Measurements from ENCODE around the gene MIAT.

The MIAT gene

DNA sequence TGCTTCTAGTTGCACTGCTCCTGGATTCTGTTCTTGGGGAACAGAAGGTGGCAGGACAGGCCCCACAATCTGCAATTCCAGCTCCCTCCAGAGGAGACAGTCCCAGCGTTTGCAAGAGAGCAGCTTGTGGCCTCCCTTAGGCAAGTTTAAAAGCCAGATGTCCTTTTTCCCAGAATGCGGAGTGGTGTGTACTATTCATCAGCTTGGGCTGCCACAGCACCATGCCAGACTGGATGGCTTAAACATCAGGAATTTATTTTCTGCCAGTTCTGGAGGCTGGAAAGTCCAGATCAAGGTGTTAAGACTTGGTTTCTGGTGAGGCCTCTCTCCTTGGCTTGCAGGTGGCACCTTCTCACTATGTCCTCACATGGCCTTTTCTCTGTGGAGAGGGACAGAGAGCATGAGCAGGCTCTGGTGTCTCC, 11.7 kb downstream of the MIAT start:
- DNase-seq (ENCODE audit: low read depth) = peak; percentile 55

DNA sequence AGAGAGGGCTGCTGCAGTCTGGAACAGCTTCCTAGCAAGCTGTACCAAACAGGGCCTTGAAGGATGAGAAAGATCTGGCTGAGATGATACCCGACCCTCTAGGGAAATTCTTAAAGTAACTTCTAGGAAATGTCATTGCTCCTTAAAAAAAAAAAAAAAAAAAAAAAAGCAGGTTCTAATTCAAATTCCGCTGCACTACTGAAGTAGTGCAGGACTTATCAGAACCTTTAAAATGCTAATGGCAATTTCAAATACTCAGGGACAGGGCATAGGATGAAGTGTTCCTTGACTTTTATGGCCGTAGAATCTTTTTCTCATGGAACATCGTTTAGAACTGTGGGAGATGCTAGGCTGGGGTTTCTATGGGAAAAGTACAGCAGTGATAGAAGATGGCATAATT, 13.1 kb downstream of the MIAT start:
- no peak for DNase-seq (ENCODE audit: low read depth)

DNA sequence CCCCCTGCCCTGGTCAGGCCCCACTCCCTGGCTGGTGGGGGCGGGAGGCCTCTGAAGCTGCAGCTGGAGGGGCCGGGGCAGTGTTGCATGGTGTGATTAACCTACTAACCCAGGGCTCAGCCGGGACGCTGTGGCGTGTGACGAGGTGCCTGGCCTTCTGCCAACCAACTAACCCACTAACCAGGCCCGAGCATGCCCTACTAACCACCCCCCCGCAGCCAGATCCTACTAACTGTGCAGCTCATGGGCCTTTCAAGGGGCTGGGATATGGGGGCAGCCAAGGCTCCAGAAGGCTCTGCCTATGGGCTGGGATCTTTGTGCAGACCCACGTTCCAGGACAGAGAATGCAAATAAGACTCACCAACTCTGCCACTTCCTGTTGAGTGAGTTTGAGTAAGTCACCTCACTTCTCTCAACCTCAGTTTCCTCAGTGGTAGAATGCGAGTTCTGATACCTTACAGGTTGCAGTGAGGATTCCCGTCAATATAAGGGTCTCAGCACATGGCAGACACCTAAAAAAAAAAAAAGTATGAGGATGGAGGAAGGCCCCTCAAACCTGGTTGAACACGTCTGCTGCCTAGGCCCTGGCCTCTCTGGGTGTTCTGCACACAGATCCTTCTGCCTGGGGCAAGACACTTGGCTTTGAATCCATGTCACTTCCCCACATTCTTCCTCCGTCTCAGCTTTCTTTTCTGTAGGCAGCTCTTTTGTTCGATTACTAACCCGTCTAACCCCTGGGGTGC, 14.1 kb downstream of the MIAT start:
- DNase-seq (ENCODE audit: low read depth) = no peak

DNA sequence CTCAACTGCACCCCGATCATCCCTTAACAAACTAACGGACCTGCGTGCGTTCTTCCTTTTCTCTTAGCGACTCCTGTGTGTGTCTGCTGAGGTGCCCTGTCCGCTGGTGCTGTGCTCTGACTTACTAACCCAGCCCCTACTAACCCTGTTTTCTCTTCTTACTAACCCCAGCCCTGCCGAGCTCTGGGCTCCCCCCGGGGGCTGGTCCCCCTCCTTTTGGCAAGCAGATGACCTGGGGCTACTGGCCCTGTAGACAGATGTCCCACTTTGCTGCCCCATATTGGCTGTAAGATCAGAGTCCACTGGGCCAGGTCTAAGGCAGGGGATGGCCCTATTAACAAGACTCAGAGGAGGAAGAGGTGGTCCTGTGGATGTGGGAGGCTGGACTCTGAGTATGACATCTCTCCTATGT, 14.7 kb downstream of the MIAT start:
- DNase-seq (ENCODE audit: low read depth) = no peak

DNA sequence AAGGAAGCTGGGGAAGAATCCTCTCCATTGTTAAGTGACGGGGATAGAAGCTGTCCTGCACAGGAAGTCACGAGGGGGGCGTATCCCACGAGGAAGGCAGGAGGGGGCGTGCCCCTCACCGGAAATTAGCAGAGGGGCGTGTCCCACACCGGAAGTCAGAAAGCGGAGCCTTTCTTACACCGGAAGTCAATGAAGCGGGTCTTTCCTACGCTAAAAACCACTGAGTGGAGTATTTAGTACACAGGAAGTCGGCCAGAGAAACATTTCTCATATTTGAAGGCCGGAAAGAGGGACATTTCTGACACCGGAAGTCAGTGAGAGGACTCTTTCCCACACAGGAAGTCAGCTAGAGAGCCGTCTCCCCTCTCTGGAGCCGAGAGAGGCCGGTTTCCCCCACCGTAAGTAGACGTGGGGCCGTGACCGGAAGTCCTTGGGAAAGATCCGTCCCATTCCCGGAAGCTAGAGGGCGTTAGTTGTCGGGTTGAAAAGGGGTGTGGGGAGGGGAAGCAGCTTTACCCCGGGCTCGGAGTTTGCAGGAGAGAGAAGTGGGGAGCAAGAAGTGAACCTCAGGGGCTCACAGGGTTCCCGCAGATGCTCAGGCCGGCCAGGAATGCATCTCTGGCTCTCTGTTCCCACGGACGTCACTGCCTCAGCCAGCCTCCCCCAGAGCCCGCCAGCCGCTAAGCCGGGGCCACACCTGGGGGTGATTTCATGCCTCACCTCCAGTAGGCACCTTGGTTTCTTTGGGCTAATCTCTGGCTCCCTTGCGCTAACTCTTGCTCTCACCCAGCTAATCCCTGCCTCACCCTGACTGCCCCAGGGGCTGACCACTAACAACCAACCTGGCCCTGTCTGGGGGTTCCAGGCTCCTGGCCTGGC, 15.4 kb downstream of the MIAT start:
- DNase-seq (ENCODE audit: low read depth) = peak; percentile 97

DNA sequence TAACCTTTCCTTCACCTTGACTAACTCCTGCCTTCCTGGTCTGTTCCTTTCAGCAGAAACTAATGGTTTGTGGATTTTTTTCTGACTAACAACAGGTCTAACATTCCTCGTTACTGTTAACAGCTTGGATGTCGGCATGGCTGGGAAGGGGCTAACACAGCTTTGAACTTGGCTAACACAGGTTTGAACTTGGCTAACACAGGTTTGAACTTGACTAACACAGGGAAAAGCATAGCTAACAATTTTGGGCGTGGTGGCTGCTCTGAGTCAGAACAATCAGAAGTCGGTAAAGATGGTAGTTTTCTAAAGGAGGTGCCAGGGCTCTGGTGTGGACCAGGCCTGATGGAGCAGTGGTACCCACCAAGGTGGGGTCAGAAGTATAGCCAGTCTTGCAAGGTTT, 16.1 kb downstream of the MIAT start:
- no peak for DNase-seq (ENCODE audit: low read depth)

DNA sequence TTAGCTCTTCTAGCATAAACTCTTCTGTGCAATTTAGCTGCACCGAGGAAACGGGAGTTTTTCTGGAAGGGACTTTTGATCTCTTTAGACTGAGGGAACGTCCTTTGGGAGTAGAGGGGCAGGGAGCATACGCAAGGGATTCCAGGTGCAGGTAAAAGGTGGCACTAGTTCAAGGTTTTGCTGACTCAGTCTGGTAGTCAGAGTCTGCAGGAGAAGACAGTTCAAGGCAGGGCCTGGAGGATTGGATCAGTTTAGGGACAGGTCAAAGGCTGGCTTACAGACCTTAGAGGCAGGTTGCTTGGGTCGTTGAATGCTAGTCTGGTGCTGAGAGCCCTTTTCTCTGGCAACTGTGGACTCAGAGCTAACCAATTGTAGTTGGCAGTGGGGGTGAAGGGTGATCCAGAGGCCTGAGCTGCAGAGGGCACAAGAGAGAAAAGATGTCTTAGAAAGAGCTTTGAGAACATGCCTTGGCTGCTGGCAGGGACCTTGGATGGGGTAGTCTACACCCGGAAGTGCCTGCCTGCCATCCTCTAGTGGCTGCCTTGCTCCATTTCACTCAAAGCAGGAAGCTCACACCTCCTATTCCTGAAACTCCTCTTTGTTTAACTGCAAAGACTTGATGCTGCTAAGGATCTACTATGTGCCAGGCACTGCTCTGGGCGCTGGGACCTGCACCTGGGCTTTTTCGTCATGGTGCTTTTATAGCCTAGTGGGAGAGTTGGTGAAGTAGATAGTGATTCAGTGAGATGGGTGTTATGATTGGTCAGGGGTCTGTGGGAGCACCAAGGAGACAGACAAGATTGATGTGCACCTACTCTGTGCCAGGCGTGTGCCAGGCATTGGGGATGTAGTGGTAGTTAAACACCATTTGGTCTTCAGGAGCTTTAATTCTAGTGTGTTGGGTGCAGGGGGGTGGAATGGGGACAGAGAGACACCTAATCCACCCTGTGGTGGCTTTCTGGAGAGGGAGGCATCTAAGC, 17.1 kb downstream of the MIAT start:
- DNase-seq (ENCODE audit: low read depth) = no peak

DNA sequence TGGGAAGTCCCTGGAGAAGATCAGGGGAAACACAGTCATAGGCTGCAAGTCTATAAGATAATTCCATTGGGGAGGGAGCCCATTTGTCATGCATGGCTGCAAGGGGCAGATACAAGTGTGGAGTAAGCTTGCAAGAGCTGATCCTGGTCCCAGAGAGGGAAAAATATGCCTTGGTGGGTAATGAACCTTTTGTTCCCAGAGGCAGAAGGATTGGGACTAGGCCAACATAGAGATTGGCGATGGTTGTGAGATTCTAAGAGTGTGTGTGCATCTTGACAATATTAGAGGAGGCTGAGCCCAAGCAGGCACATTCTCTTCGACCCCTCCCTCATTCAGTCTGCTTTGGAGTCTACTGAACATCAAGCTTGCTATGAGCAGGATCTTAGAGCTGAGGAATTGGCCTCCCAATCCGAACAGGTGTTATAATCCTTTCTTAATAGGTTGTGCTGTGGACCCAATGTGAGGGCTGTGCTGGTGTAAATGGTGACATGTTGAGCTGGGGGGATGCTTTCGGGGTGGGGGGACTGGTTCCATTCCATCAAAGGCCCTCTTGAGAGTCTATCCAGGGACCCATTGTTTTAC, 18.4 kb downstream of the MIAT start:
- no peak for DNase-seq (ENCODE audit: low read depth)

DNA sequence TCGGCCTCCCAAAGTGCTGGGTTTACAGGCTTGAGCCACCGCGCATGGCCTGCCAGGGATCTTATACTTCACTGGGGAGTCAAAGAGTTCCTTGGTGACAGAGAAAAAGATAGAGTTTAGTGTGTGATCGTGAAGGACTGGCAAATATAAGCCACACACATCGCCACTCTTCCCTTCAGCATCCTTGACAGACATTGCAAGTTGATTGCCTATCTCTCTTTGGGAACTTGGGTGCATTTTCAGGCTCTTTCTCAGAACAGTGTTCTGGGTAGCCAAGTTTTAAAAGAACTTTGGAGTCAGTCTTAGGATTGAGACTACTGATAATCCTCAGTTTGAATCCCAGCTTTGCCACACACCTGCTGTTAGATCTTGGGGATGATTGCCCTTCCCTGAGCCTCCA, 19.8 kb downstream of the MIAT start:
- DNase-seq (ENCODE audit: low read depth) = no peak

DNA sequence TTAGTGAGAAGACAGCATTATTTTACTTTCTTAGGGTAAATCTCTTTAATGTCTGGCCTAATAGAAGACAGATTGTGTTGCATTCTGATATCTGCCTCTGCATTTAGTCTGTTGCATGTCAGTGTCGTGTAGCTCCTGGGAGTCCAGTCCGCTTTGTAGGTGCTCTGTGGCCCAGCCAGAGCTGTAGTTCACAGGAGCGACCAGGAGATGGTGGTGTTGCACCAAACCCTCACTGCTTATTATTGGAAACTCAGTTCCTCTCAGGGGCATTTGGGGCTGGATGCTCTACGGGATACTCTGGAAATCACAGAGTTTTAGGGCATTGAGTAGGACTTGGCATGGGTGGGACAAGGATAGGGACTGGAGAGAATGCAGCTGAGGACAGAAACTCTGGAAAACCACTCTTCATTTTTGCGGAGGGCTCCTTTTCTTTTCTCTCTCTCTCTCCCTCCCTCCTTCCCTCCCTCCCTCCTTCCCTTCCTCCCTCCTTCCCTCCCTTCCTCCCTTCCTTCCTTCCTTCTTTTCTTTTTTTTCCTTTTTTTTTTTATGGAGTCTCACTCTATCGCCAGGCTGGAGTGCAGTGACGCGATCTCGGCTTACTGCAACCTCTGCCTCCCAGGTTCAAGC, 21.7 kb downstream of the MIAT start:
- peak; percentile 36 for DNase-seq (ENCODE audit: low read depth)

DNA sequence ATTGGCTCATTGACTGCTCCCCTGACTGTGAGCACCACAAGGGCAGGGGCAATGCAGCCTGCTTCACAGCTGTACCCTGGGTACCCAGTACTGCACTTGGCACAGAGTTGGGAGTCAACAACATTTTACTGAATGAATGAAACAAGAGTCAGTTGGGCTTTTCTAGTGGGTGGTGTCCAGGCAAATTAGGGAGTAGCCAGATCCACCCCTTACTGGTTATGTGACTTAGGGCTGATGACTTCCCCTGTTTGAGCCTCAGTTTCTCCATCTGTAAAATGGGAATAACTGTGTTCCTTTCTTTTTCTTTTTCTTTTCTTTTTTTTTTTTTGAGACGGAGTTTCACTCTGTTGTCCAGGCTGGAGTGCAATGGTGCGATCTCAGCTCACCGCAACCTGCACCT, 23.1 kb downstream of the MIAT start:
- DNase-seq (ENCODE audit: low read depth) = no peak

DNA sequence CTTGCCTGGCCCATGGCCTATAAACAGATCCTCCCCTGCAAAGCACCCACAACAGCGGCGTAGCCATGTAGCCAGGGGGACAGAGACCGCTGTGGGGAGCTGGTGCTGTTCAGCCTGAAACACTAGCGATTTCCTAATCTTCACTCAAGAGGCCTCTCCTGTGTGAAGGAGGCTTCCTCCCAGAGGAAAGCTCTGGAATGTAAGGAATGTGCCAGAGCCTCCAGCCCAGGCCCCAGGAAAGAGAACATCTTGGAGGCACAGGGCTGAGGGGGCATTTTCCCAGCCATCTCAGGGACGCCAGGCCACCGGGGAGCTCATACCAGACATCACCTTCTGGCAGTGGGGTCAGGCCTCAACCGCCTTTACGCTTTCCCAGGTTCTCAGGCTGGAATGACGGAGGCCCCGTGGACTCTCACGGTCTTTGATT, 24.0 kb downstream of the MIAT start:
- DNase-seq (ENCODE audit: low read depth) = no peak

DNA sequence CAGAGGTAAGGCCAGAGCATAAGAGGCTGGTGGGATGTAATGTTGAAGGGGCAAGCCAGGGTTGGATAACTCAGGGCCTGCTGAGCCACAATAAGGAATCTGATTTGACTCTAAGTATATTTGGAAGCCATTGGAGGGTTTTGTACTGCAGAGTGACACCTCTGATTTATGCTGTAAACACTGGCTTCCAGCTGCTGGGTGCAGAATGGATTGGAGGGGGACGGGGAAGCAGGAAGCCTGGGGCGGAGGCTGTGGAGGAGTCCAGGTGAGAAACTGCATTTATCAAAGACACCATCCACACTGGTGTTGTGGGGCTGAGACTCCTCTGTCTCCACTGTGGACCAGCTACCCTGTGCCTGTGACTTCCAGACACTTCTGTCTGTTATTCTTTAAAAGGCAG, 26.8 kb downstream of the MIAT start:
- DNase-seq (ENCODE audit: low read depth) = no peak

DNA sequence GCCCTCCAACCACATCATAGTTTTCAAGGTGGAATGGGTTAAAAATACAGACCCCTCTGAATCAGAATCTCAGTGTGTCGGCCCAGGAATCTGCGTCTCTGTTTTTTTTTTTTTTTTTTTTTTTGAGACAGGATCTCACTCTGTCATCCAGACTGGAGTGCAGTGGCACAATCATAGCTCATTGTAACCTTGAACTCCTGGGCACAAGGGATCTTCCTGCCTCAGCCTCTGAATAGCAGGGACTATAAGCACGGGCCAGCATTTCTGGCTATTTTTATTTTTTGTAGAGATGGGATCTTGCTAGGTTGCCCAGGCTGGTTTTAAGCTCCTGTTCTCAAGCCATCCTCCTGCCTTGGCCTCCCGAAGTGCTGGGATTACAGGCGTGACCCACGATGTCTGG, 28.2 kb downstream of the MIAT start:
- DNase-seq (ENCODE audit: low read depth) = no peak

DNA sequence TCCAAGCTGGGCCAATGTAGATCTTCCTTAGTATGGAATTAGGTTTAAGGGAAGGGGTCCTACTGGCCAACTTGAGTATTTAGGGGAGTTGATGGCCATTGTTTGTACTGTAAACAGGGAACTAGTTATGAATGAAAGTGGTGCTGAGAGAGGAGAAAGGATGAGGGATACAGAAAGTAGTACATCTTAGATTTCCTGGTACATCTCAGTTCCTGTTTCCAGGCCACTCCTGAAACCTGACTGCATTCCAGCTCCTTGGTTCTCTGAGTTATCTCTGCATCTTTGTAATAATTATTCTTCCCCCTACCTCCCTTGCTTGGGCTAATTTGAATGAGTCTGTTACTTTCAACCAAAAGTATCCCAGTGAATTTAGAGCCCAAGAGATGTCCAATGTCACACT, 30.1 kb downstream of the MIAT start:
- no peak for DNase-seq (ENCODE audit: low read depth)

DNA sequence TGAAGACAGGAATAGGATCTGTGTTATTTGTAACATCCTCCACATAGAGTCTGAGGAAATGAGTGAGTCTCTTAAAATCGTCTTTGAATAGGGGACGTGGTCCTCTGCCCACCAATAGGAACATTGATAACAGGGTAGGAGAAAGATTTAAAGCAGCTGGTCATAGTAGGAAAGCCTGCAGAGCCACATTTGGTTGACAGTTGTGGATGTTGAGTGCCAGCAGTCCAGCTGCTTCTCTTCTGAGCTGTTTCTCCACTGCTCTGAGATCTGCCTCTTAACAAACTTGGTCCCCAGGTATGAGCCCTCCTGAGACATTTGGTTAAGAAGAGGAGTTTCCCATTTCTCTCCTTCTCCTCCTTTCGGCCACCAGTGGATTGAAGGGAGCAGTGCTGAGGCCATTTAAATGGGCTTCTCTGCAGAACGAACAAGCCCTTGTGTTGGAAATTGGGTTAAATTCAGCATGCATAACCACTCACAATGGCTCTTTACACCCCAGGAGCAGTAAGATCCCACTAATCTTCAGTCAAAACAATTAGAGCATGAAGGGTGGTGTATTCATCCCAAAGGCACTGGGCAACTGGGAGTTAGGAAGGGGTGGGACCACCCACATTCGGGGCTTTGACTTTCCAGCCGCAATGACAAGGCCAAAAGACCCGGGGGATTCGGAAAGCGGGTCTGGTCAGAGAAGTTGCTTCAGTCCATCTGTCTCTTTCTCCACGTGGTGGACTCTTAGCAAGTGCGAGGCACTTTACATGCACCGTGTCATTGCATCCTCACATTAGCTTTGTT, 32.3 kb downstream of the MIAT start:
- DNase-seq (ENCODE audit: low read depth) = no peak

DNA sequence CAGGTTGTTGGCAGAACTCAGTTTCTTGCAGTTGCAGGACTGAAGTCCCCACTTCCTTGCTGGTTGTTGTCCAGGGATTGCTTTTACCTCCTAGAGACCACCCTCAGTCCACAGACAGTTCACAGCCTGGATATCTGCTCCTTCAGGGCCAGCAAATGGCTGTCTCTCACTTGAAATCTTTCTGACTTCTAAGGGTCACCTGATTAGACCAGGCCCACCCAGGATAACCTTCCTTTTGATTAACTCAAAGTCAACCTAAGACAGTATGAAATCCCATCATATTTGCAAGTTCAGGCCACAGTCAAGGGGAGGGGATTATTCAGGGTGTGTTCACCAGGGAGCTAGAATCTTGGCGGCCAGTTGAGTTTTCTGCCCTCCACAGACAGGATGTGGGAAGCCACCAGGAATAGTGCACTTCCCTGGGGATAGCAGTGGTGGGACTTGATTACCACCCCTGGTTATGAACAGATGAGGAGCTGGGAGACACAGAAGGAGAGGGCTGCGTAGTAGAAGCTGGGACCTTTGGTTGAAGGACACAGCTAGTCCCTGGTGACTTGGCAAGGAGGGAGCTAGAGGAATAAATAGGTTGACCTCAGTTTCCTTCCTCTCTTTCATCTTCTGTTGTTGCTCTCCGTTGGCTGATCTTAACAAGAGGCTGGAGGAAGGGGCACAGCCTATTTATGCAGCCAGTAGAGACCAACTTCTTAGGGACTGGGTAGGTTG, 33.4 kb downstream of the MIAT start:
- DNase-seq (ENCODE audit: low read depth) = no peak

DNA sequence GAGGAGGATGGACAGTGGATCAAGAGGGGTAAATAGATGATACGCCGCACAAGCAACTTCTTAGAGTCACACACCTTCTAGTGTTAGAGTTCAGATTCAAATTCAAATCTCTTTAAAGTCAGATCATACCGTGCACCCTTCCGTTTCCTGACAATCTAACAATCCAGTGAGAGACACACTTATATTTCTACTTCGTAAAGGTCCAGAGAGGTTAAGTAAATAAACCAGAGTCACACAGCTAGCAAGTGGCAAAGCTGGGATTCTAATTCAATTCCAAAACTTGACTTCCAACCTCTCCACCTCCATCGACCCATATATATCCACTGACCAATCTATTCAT, 34.0 kb downstream of the MIAT start:
- no peak for DNase-seq (ENCODE audit: low read depth)

DNA sequence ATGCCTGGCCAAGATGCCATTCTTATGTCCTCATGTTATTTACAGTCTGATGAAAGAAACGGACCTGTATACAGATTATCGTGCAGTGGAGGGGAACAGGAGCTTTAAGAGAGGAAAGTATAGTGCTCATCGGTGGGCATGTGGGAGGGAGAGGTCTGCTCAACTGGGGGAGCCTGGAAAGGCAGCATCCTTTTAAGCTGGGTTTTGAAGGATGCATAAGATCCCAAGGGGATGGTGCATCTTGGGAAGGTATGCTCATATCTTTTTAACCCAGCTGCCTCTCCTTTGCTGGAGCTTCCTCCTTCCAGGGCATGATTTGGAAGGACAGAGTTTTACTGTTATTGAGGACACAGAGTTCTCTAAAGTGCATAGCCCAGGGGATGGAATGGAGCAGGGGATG, 34.8 kb downstream of the MIAT start:
- DNase-seq (ENCODE audit: low read depth) = no peak

DNA sequence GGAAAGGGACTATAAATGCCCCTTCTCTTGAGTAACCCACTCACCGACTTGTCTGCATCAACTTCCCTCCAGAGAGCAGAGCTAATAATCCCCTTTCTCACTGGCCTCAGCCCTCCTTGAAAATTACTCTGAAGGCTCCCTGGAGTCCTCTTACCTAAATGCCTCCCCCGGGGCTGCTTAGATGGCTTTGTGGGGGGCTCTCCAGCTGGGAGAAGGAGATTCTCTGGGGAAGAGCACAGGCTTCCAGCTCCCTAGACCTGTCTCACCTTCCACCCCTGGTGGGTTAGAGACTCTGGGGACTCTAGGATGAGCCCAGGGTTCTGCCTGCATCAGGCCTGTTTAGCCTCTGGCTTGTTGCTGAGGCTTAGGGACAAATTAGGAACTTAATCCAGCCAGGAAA, 39.8 kb downstream of the MIAT start:
- no peak for DNase-seq (ENCODE audit: low read depth)

Measured in CMK (cell line).